ENCODE measurements around the gene TMEM178B.

Gene TMEM178B

DNA sequence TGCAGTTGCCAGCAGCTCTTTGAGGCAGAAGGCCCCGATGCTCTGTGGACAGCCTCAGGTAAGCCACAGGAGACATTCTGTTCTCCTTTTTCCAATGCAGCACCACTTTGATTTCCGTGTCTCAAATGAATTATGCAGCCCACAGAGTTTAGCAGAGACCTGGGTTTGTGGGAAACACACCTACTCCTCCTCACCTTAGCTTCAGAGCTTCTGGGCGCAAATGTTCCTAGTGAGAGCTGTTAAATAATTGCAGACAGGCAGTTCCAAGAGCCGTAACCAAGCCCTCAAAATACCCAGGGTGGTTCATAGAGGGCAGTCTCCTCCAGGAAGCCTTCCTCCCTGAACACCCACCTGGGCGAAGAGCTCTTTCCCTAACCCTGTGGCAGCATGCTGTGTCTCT is 408.1 kb downstream of the TMEM178B start:
- ATAC-seq = no peak

DNA sequence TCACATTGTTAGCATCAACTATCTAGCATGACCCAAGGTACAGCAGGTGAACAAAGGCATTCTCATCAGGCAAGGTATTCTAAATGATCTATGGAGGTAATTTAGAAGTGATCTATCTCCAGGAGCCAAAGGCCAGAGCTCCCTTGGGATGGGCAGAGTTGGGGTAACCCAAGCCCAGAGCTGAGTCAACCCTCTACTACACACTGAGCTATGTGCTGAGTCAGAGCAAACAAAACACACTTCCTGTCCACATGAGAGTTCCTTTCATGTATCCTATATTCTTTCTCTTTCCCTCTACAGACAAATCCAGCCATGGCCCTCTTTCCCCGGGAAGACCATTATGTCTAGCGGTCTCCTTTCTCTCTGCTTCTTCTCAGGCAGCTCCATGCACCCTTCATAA is 409.2 kb downstream of the TMEM178B start:
- no peak for ATAC-seq

DNA sequence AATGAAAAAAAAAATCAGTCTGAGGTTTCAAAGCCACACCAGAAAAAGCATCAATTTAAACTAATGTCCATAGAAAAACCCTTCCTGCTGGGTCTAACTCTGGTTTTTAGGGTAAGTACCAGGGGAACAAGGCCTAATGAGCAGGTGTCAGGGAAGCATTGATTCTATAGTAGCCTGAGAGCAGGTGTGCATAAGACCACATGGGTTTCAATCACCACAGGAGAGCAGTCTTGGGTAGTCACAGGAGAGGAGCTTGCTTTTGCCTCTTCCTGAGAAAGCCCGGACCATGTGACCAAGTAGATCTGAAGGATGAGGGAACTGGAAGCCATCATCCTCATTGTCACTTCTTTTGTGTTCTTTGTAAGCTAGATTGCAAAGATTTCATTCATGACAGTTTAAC is 411.0 kb downstream of the TMEM178B start:
- no peak for ATAC-seq

DNA sequence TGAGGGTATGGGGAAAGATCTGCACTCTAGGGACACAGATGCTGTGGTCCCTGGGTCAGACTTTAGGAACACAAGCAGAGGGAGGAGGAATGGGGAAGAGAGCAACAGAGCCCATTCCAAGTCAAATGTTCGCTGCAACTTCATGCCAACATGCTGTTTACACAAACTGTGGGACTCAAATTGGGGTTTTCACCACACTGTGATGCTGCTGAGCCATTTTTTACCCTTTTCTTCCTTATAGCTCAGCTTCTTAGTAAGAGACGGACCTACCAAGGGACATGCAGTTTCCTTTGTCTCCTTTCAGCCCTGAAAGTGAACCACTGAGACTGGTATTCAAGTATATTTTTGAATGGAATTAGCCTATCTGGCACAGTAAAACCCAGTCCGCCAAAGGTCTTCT is 413.1 kb downstream of the TMEM178B start:
- no peak for ATAC-seq

DNA sequence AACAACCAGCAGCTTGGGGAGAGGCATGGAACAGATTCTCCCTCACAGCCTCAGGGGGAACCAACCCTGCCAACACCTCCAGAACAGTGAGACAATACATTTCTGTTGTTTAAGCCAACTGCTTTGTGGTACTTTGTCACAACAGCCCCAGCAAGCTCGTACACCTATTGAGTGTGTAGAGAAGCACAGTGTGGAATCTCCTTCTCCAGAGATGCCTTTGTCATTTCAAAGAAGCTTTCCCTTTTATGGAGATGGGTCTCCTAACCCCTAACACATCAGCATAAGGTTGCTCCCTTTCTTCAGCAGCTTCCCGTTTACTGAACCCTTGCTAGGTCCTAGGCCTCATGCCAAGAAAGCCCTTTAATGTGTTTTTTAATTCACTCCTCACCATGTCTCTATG is 416.6 kb downstream of the TMEM178B start:
- ATAC-seq = no peak

DNA sequence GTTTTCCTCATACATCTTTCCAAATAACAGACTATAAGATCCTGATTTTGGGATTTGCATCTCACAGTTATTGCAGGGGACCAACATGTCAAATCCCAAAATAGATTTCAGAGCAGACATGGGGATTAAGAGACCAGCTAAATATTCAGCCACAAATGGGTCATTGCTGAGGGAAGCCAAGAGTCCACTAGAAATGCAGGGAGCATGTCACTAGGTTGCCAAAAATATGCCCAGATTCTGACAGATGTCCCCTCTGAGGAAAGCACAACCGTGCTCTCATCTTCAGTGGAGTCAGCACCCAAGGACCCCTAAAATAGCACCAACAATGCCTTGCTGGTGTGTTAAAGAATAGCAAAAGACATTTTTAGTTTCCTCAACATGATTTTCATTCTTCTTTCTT is 421.2 kb downstream of the TMEM178B start:
- no peak for ATAC-seq

DNA sequence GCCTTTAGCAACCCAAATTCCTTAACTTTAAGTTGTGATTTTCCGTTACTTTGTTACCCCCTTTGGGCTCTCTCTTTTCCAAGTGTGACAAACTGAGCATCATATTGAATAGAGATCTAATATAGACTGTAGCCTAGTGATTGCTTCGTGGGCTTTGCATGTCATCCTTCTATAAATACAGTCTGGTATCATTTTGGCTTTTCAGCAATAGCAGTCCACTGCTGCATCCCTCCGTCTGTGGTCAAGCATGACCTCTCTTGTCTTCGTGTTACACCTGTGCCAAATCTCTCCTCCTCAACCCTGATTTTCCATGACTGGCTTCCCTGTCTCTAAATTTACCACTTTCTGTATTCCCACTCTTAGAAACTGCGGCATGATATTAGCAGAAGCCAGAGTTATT is 423.5 kb downstream of the TMEM178B start:
- ATAC-seq = no peak

DNA sequence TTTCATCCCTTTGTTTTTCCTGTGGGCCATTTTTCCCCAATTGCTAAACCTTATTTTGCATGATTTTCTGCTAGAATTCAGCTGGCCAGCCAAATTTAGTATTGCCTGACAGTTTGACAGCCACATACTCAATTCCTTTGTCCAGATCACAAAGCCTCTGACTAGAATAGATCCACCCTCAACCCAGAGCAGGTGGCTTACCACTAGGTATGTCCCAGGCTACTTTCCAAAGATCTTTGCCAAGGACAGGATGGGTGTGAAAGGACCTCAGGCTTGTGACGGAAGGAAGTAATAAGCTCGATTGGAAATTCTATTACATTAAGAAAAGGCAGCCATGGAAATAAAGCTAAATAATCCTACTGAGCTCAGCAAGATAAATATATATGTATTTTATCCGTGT is 426.7 kb downstream of the TMEM178B start:
- ATAC-seq = no peak

DNA sequence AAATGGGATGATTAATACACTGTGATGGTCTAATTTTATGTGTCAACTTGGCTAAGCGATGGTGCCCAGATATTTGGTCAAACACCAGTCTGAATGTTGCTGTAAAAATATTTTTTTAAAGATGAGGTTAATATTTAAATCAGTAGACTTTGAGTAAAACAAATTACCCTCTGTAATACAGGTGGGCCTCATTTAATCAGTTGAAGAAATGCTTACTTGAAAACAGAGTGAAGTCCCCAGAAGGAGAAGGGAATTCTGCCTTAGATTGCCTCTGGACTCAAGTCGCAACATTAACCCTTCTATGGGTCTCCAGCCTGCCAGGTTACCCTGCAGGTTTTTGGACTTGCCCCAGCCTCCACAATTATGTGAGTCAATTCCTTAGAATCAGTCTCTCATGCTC is 427.6 kb downstream of the TMEM178B start:
- no peak for ATAC-seq

DNA sequence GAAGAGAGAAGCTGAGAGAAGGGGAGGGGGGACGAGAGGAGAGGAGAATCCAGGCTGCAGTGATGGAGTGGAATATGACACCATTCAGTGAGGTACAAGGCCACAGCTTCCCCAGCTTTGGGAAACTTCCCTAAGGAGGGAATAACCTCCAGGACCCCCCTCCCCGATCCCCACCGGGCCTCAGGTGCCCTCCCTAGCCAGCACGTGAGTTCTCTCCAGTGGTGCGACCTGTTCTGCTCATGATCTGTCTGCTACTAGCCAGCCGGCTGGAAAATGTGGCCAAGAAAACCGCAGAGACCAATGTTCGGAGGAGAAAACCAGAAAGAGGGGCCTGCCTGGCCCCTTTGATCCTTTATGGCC is 437.4 kb downstream of the TMEM178B start:
- no peak for ATAC-seq

DNA sequence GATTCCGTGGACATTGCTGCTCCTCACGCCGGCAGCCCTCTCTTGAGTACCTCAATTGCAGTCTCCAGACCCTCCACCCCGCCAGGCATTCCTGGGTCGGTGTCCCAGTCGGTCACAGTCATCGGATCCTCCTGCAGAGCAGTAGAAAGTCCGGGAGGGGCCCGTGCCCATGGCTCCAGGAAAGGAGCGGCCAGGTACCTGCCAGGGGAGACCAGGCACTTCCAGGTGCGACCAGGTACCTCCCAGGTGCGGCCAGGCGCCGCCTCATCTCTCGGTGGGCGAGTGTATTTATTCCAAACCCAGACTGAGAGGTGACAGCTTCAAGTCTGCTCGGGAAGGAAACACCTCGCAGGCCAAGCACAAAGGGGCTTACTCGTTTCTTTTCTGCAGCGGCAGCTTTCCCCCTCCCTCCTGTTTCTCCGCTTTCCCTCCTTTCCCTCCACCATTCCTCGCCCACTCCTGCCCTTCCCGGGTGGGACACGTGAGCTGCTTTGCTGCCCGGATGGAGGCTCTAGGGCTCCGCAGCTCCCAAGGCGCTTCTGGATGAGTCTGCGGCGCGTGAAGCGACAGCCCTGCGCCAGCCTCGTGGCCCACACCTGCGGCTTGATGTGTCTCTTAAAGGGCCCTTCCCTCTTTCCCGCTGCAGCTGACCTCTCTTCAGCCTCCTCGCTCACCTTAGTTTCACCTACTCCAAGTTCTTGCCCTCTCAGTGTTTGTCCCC is 438.0 kb downstream of the TMEM178B start:
- no peak for ATAC-seq

DNA sequence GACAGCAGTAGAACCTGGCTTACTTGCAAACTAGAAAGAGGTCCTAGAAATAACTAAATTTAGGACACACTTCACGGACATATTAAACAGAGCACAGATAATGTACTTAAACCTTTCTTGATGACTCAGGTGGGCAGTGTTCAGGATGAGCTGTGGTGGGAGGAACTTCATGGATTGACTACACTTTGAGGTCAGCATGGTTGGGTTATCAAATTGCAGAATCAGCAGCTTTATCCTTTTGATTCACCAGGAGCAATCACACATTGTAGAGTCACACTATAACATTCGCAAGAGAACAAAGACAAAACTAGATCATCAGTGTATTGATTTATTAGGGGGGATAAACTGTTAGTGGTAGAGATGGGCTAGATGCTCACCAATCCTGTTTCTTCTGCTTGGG is 438.7 kb downstream of the TMEM178B start:
- ATAC-seq = no peak

DNA sequence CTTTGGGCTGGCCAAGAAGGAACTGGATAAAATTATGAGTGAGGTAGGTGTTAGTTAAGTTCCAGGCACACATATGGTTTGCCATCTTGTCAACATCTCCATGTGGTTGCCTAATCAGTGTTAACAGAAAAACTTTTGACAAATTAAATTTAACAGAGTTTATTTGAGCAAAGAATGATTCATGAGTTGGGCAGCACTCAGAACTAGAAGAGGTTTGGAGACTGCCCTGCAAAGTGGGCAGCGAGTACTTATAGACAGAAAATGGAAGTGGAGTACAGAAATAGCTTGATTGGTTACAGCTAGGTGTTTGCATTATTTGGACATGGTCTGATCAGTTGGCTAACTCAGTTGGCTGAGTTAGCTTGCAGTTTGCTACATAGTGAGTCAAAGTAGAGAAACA is 439.9 kb downstream of the TMEM178B start:
- ATAC-seq = no peak

DNA sequence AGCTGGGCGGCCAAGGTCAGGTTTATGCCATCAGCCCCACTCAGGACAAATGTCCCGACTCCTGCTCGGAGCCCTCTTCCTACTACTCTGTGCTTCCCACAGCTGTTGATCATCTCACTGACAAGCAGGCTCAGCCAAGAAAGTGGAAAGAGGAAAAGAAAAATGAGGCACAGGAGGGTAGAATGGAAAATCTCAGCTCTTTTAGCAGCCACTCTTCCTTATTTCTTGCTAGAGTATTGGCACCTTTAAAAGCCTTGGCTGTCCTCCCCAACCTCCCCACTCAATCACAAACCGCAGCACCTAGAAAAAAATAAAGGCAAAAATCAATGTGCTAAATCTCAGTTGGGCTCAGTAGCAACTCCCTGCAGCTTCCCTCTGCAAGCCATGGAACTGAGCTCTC is 442.1 kb downstream of the TMEM178B start:
- no peak for ATAC-seq

DNA sequence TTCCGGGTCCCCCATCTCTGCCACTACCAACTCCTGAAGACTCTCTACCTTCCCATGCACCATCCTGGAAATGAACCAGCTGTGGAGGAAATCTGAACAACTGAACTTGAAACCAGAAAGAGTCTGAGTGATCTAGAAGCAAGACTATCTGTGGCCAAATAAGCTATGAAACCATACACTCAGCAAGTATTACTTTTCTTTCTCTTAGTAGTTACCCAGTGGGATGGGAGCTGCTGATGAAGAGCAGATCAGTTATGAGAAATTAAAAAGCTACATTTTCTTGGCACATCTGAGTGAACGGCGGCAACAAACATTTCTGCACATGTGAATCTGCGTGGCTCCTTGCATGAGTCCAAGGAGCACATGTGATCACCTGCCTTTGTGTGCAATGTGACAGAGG is 445.8 kb downstream of the TMEM178B start:
- ATAC-seq = no peak

DNA sequence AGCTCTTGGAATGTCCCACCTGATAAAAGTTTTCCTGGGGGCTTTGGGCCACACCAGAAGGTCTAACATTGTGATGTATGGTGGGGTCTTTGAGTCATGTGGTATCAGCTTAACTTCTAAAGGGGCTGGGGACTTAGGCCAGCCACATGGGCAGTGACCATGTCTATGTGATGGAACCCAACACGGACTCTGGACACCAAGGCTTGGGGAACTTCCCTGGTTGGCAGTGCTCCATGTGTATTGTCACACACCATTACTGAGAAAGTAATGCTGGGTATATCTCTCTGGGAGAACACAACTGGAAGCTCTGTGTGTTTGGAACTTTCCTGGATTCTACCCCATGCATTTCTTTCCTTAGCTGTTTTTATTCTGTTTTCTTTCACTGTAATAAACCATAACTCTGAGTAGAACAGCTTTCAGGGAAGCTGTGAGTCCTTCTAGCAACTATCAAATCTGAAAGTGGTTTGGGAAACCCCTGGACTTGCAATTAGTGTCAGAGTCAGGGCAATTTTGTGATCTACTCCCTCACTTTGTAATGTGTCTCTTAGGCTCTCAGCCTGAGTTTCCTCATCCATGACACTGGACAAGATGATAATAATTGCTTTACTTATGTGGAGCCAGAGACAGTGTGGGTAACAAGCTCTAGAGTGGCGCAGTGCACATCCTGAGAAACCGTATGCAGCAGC is 448.9 kb downstream of the TMEM178B start:
- no peak for ATAC-seq

DNA sequence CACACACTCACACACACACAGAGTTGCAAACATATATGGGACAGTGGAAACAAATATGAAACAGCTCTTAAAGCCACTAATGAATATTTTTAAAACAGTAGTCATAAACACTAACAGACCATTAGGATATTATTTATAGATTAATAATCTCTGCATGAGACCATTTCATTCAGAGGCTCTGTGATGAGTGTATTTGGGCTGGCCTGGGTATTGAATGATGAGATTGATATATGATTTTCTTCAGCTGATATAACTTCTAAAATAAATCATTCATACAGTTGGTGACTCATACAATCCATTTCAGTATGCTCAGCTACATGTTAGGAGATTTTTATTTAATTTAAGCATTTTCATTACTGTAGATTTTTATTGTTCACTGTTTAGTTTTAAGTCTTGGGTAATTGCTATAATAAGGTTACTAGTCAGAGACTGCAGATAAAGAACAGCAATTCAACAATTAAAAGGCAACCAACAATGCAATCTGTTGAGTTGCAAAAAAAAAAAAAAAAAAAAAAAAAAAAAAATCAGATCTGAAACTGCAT is 452.2 kb downstream of the TMEM178B start:
- ATAC-seq = no peak

DNA sequence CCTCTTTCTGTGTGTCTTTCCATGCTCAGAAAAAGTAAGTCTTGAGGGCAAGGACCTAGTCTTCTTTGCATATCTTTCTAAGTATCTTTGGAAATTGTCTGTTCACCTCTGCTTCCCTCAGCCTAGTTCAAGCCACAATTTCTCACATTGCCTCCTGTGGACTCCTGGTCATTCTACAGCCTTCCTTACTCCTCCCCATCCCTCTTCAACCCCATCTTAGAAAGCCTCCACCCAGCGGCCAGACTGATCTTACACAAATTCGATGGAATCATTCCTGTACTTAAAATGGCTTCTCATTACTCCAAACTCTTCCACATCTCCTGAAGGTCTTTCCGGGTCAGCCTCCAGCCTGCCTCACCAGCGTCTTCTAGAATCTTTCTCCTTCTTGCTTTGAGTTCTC is 453.2 kb downstream of the TMEM178B start:
- ATAC-seq = no peak

DNA sequence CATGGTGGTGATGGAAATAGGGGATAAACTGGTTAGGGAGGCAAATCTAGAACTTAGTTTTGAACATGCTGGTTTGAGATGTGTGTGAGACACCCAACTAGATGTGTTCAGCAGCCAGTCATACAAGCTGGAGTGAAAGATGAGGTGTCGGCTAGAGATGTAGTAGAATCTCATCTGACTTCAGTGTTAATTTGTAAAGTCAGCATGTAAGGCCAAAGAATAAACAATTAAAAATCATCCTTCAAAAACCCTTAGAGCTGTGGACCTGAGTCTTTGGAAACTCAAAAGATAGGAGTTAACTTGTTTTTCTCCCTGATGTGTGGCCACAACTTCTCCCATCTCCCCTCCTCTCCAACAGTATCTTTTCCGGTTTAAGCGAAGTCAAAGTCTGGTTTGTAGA is 454.5 kb downstream of the TMEM178B start:
- no peak for ATAC-seq
